Glomerular visceral epithelial cell (primary cell): ENCODE data around the gene ALDH1L1.

Experiments
- DNase-seq: peaks from one replicate; pipeline ENCODE4 v3.0.0-alpha.2; 2016; ENCODE audit errors: extremely low spot score

ALDH1L1 gene

DNA sequence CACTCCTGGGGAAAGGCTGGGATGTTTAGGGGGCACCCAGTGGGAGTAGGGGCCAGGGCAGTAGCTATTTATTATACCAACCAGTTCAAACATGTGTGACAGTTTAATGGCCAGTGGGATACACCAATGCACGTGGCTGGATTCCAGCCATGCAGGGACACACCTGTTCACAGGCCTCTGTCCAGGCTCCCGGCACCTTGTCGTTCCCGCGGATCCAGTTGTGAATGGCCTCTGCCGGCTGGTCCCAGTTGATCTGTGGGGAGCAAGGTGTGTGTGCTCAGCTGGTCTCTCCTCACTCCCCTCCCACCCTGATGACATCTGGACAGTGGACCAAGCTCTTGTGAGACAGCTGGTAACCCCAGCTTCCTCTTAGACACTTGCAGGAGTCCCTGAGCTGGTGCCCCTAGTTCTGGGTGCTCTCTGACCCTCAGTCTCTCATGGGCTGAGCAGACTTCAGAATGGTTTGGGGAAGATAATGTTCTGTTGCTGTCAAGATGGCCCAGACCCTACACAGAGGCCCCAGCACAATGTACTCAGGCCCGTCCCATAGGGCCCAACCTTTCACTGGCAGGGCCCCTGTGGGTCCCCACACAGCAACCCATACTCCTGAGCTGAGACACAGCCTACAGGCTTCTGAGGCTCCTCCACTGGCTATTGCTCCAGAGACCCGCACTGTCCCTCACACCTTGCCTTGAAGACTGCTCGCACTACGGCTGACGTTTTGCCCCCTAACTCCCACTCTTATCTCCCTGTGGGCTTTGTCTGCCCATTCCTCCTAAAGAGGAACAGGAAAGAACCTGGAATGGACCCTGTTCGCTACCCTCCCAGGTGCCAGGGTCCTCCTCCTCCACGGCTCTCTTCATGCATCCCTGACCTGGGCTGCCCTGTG is 25.8 kb downstream of the ALDH1L1 start:
- no peak for DNase-seq

DNA sequence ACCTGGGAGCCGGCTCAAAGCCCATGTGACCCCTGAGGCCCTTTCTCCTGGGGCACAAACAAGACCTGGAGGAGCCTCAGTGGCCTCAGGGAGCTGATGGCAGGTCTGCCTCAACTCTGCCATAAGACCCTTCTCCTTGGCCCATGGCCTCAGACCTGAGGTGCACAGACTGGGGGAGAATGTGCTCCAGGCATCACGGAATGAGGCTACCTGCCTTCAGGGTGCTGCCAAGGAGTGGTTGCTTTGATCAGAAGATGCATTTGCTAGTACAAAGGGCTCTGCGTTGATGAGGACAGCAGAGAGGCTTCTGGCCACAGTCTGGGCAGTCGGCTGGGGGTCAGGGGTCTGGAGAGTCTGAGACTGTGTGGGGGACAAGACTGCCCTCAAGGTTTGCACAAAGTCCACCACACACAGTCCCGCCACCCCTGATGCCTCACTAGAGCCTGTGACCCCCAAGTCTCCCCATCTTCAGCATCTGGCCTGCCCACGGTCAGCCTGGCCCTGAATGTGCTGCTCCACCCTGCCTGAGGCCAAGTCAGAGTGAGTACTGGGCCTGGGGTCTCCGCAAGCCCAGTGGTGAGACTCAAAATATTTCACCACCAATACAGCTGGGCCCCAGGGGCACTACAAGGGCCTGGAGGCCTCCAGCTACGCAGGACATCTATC is 26.6 kb downstream of the ALDH1L1 start:
- DNase-seq = no peak

DNA sequence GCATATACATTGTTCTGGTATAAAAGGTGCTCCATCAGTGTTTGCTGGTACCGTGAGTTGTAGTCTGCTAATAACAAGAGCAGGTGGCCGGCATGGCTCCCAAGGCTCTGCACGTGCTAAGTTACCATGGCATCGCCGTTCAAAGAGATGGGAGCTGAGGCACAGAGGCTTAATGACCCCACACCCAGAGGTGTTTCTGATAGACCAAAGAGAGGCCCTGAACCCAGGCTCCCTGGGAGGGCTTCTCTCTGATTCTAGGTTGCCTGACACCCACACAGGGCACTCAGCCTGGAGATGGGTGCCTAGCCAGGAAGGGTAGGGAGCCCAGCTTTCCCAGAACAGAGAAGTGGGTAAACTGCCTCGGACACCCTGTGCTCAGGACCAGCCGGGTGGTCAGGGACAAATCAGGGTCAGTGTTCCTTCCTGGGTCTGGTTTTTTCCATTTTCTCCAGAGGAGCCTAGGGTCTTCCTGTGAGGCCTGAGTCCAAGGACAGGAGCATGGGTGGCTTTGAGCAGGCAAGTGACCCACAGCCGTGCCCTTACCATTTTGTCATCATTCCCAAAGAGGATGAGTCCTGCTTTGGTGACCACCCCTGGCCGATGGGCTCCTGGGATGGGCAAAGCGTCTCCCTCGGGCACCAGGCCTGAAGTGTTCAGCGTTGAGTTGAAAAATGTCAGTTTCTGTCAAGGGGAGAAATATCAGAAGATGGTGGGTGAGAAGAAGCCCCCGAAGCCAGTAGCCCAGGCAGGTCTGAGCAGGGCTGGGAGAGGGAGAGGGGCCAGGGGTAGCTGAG is 27.3 kb downstream of the ALDH1L1 start:
- DNase-seq = no peak

DNA sequence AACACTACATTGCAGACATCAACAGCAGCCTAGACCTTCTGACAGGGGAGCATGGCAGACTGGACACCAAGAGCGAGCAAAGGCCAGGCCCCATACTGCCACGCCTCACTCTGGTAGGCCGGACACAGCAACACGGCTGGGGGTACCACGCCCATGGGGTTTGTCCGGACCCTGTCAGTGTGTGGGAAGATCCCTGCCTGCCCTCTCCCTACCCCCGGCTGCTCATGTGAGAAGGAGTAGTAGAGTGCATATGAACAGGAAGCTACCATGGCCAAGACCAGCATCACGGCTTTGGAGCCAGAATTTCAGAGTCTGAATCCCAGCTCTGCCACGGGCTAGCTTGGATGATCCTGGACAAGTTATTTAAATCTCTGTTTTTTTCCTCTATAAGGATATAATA is 27.9 kb downstream of the ALDH1L1 start:
- no peak for DNase-seq

DNA sequence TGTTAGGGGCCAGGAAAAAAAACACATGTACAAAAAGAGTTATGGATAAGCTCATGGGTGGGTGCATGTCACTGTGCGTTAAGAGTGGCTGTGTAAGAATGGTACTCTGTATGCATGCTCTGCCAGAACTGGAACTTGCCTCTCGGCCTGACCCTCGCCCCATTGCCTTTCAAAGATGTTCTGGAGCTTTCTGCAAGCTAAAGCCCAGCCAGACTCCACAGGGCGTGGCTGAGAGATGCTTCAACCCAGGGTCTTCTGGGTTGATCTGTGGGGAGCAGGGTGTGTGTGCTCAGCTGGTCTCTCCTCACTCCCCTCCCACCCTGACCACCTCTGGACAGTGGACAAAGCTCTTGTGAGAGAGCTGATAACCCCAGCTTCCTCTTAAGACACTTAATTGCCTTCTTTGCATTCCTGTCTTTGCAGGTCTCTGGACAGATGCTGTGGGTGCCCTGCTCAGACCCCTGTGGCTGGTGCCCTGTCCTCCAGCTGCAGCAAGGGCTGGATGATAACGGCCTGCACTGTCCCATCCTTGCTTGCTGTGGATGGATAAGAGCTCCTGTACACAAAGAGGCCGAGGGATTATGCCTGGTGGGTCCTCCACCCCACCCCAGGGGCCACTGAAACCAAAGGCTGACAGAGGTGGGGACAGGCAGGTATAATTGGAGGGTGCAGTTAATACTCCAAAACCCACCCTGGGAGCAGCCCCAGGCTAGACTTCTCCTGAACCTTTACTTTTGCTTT is 28.7 kb downstream of the ALDH1L1 start:
- no peak for DNase-seq

DNA sequence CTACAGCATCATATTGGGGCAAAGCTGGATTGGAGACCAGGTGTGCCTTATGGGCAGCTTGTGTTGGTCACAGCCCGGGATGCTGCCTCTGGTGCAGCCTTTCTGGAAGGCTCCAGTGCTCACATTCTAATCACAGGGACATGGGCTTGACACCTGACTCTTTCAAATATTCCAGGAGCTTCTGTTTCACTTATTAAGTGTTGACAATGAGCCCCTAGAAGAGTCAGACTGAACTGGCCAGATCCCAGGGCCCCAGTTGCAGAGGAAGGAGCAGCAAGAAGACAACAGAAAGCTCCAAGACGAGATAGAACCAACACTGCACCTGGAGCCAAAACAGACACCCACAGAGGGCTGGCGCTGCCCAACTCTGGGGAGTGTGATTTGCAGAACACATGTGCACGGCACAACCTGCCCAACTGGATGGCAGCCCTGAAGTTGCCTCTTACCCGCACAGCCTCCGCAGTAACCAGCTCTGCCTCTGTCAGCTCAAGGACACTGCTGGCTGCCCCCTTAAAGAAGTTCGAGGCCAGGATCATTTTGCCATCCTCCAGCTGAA is 30.3 kb downstream of the ALDH1L1 start:
- DNase-seq = no peak

DNA sequence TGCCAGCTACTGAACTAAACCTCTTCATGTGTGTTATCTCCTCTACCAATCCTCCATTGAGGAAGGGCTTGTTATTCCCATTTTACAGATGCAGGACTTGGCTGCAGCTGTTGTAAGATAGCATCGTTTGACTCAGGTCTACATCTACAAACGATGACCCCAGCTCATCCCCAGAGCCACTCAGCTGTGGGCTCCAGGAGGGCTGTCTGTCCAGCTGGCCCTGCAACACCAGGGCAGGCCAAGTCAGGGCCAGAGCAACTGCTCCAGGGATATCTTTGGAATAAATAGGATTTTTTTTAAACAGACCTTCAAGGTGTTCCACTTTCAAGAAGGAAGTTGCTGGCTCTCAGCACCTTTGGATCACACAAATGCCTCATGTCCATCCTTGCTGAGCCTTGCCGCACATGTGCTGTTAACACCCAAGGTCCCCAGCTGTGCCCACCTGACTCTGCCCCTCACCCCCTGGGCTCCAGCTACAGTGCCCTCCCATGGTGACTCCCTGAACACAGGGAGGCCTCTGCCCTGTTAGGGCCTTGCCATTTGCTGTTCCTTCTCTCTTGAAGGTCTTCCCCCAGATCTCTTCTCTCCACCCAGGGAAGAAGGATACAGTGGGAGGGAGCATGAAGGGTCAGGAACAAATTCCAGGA is 31.0 kb downstream of the ALDH1L1 start:
- DNase-seq = no peak

DNA sequence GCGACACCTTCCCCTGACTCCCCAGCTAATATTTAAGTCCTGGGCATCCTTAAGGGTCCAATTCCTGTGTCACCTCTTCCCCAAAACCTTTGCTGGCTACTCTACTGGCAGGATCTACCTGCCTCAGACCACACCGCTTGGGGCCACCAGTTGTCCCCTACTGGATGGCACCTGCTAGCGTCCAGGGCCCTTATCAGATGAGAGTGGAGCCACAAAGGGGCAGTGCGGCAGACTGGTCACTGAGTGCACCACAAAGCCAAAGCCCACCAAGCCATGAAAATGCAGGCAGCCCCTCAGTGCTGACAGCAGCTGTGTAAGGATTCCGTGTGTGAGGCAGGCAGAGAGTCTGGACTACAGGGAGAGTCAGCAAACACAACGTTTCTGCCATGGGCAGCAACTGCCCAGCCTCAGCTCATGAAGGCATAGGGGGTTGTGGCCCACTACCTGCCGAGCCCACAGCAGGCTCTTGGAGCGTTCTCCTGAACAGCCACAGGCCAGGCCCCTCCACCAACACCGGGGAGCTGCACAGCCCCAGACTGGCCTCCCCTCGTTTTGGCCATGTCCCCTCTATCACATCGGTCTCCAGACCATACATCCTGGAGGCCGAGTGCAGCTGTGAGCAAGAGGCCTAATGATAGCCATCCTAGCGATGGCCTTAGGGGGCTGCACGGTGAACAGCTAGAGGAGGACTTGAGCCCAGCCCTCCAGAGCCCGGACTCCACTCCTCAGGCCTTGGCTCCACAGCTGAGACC is 32.3 kb downstream of the ALDH1L1 start:
- no peak for DNase-seq

DNA sequence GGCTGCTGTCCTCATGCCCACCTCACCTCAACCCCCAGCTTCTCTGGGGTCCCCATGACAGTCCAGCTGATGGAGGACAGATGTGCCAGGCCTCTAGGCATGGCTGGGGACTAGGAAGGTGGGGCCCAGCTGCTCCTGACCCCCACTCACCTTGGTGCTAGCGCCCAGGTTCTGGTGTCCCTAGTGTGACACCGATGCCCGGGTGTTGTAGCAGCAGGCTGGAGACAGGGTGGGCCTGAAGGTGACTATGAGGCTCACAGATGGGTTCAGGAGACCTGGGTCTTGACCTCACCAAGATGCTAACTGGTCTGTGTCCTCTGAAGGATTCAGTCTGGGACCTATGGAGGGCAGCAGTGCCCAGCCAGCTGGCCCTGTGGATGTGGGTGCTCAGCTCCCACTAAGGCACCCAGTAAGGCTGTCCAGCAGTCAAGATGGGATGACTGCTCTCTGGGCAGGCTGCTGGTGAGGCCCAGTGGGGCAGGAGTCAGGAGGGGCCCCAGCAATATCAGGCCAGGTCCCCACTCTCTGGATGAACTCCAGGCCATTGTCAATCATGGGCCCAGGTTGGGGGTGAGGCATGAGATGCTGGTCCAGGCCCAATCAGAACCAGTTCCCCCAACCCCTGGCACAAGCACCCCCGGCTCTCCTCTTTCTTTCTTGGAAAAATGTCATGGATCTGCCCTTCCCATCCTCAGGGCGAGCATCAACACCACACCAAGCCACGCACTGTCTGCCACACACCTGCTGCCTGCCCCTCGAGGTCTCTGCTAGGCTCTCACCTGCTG is 33.0 kb downstream of the ALDH1L1 start:
- DNase-seq = no peak

DNA sequence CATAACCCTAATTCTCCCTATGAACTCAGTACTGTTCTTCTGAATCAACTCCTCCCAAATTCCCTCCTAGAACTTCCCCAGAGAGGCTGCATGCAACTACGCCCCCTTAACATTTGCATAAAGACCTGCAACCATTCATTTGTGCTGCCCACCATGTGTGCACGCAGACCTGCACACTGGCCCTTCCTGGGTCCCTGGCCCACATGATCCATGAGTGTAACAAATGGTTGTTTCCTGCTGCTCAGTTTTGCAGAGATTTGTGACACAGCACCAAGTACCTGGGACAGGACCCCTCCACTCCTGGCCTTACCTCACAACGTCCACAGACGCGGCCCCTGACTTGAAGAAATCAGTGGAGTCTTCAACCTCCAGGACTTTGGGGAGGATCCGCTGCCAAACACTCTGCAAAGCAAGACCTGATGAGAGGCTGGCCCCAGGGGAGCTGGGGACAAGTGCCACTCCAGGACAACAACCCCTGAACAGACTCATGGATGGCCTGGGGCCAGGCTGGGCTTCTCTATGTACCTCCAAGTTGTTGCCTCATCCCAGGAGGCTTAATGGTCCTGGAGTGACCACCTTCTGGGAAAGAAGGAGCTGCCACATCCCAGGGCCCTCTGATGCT is 33.8 kb downstream of the ALDH1L1 start:
- DNase-seq = no peak

DNA sequence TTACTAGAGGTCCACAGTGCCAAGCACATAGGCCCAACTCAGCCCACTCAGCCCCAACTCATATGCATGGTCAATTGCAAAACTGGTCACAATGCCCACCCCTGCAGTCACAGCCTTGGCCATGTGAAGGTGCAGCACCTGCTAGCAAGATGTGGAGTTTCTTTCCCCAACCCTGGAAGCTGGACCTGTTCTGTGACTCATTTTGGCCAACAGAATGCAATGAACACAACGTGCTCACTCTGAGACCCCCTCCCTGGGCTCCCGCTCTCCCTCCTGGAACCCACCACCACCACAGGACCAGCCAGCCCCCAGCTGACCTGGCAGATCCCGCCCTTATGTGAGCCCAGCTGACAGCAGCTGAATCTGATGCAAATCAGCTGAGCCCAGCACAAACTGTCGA is 34.4 kb downstream of the ALDH1L1 start:
- DNase-seq = no peak

DNA sequence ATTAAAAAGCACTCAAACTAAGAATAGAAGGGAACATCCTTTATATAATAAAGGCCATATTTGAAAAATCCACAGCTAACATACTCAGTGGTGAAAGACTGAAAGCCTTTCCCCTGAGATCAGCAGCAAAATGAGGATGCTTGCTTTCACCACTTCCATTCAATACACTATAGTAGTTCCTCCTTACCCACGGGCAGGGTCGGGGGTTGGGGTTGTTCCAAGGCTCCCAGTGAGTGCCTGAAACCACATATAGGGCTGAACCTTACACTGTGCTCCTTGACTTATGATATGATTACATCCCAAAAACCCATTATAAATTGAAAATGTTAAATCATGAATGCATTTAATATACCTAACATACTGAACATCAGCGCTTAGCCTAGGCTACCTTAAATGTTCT is 37.7 kb downstream of the ALDH1L1 start:
- DNase-seq = no peak

DNA sequence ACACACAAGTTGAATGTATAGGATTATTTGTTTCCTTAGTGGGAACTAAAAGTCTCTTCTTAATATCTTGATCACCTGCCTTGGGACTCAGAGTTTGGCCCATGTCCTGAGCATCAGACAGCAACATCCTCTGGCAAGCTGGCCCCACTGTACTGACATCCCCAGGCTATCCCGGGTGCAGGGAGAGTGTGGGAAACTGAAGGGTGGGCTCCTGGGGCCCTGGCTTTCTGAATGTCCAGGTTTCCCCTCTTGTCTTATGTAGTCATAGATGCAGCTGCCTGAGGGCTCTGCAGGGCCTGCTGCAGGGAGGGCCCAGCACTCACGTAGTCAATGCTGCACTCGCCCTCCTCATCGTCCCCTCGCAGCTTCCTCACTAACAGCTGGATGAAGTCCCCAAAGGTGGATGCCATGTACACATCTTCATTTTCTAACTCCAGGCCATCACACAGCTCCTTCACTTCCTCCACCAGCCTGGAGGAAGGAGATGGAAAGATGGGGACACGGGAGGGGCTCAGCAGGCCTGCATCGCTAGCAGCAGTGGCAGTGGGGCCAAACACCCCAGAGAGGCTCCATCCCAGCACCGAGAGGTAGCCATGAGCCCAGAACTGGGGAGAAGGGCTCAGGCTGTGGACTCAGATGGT is 42.8 kb downstream of the ALDH1L1 start:
- no peak for DNase-seq

DNA sequence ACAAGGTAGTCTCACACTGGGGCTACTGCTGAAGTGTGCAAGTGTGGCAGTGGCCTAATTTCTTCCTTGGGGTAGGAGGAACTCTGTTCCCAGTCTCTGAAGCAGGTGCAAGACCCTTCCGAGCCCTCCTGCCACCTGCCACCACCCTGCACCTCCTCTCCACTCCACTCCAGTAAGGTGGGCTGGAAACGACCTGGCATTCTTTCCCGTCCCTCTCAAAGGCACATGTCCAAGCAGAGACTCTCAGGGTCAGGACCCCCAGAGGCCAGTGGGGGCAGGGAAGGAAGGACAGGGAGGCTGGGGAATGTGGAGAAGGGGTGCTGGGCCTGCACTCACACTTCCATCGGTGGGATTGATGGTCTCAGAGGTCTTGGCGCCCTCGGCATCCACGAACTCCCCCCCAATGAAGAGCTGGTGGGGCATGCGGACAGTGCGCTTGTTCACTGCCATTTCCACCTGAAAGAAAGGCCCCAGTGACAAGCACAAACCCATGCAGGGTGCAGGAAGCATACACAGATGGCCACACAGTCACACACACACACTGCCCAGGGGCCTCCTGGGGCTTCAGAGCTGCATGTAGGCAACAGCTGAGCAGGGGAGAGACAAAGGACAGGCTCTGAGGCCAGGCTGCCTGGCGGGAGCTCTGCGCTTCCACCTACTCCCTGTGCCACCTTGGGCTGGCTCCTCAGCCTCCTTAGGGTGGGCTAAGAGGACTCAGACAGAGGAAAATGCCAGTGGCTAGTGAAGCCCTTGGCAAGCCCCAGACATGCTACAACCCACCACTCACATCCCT is 43.8 kb downstream of the ALDH1L1 start:
- no peak for DNase-seq

DNA sequence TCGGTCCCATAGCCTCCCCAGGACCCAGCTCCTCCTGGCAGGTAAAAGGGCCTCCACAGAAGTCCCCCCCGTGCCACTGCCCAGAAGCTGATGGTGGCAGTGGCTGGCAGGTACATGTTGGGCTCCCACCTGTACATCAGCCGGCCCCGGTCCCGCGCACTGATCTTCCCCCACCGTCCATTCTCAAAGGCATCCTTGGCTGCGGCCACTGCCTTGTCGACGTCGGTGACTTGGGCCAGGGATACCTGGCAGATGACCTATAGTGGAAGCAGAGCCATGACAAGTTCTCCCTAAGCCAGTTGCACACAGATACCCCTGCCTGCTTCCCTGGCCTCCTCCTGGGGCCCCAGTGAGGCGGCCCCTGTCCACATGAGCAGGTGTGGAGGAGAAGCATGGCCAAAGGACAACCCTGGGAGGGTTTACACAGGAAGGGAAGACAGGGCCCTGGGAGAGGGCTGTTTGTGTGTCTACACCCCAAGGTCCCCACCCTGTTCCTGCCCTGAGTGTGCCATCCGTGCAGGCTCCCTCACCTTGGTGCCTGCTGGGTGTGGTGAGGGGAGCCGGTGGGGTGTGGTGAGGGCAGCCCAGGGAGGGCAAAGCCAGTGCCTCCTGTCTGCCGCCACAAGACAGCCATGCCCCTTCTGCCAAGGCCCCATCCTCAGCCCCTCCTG is 44.8 kb downstream of the ALDH1L1 start:
- DNase-seq = no peak

DNA sequence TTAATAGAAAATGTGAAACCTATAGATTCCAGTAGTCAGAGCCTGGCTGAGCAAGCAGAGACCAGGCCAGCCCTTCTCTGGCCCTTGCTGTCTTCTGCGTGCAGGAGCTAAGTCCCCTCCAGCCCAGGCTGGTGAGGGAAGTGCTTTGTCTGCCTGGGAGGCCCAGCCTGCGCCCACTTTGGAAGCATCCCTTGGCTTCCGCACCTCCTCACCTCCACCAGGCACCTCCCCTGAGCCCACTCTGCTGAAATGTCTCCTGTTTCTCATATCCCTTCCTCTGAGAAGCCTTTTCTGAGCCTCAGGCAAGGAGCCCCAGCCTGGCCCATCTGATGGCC is 45.3 kb downstream of the ALDH1L1 start:
- no peak for DNase-seq
